GM18907 (cell line): ENCODE results near the gene SMYD3.

Experiments used
- ATAC-seq: cut with Tn5 transposase; IDR thresholded peaks from one replicate; pipeline ENCODE4 v1.9.1; 2021; ENCODE audit warnings: mild to moderate bottlenecking, moderate library complexity; ENCODE audit not compliant: unreplicated experiment

SMYD3 gene

GRCh38 chr1:246506674-246507481 is at the start of gene SMYD3:
SMYD3 (minus strand) TSS chr1:246507279.
- ATAC-seq, result peak; percentile 91

GRCh38 chr1:246554201-246554600 is 47.1 kb upstream of the SMYD3 start:
- ATAC-seq, result no peak

- no peak for ATAC-seq
Observed at GRCh38 chr1:246552110-246552509, 45.0 kb upstream of the SMYD3 start.

- ATAC-seq, result no peak
Observed at GRCh38 chr1:246550402-246550801, 43.3 kb upstream of the SMYD3 start.

- no peak for ATAC-seq
Observed at GRCh38 chr1:246549665-246550064, 42.6 kb upstream of the SMYD3 start.

GRCh38 chr1:246544001-246544400 is 36.9 kb upstream of the SMYD3 start:
- no peak for ATAC-seq

- ATAC-seq, result no peak
Observed at GRCh38 chr1:246540738-246541491, 33.8 kb upstream of the SMYD3 start.

GRCh38 chr1:246537887-246538286 is 30.8 kb upstream of the SMYD3 start:
- no peak for ATAC-seq

GRCh38 chr1:246537441-246537840 is 30.4 kb upstream of the SMYD3 start:
- no peak for ATAC-seq

GRCh38 chr1:246534114-246534513 is 27.0 kb upstream of the SMYD3 start:
- no peak for ATAC-seq

GRCh38 chr1:246533371-246533905 is 26.4 kb upstream of the SMYD3 start:
- ATAC-seq, result no peak

GRCh38 chr1:246532519-246532918 is 25.4 kb upstream of the SMYD3 start:
- ATAC-seq, result no peak

- ATAC-seq, result no peak
Observed at GRCh38 chr1:246530482-246530881, 23.4 kb upstream of the SMYD3 start.

GRCh38 chr1:246528933-246529731 is 22.1 kb upstream of the SMYD3 start:
- ATAC-seq, result no peak

- peak; percentile 83 for ATAC-seq
Observed at GRCh38 chr1:246527402-246528088, 20.5 kb upstream of the SMYD3 start.

- ATAC-seq, result no peak
Observed at GRCh38 chr1:246526915-246527314, 19.8 kb upstream of the SMYD3 start.

GRCh38 chr1:246526380-246526779 is 19.3 kb upstream of the SMYD3 start:
- ATAC-seq, result no peak

GRCh38 chr1:246519514-246519913 is 12.4 kb upstream of the SMYD3 start:
- ATAC-seq, result no peak

- ATAC-seq, result no peak
Observed at GRCh38 chr1:246518456-246519205, 11.6 kb upstream of the SMYD3 start.

GRCh38 chr1:246517391-246517790 is 10.3 kb upstream of the SMYD3 start:
- no peak for ATAC-seq
